K562 (cell line): ENCODE data around the gene SLC16A1. TPM values are rescaled to one million over a fixed set of nuclear protein-coding genes. Genes with fewer than 3 reads are reported as not detected.
A peak's percentile ranks its signal among the peaks of the same experiment; 100 is the strongest.

Source experiments
- ATF3 ChIP-seq, 2 experiments: fragments of 450-650 bp in 1 of 2; sonication (generic) in 1 of 2; formaldehyde crosslinking in 1 of 2; IDR thresholded peaks in 1 of 2; conservative IDR thresholded peaks in 1 of 2; 2 replicates each; pipeline versions ENCODE4 v1.6.1 to v1.8.1; 2016 to 2023; ENCODE audit warnings: mild to moderate bottlenecking in 2 of 2, moderate library complexity in 2 of 2, inconsistent platforms in 1 of 2, missing genetic modification reagents in 1 of 2
- CBX2 ChIP-seq: fragments of 200-600 bp; sonication (generic); IDR thresholded peaks from one replicate; pipeline ENCODE4 v1.6.1; 2012; ENCODE audit warnings: mild to moderate bottlenecking, low read length, inconsistent platforms; ENCODE audit not compliant: insufficient read depth, poor library complexity, severe bottlenecking
- ESRRA ChIP-seq: fragments of 450-650 bp; IDR thresholded peaks from 2 replicates; pipeline ENCODE4 v1.6.1; 2014; ENCODE audit warnings: low read depth, mild to moderate bottlenecking, moderate library complexity, borderline replicate concordance
- GATAD2A ChIP-seq: fragments of 450-650 bp; IDR thresholded peaks from 2 replicates; pipeline ENCODE4 v1.6.1; 2017
- MIER1 ChIP-seq: fragments of 450-650 bp; IDR thresholded peaks from 2 replicates; pipeline ENCODE4 v1.6.1; 2016; ENCODE audit warnings: antibody characterized with exemption, mild to moderate bottlenecking, low read depth
- NBN ChIP-seq: fragments of 450-650 bp; IDR thresholded peaks from 2 replicates; pipeline ENCODE4 v1.6.1; 2016; ENCODE audit warnings: low read depth, mild to moderate bottlenecking
- NFIC ChIP-seq: fragments of 450-650 bp; IDR thresholded peaks from 2 replicates; pipeline ENCODE4 v1.6.1; 2017; ENCODE audit warnings: mild to moderate bottlenecking, inconsistent platforms
- NONO ChIP-seq, 2 experiments: fragments of 200-400 bp in 1 of 2; fragments of 450-650 bp in 1 of 2; formaldehyde crosslinking in 1 of 2; IDR thresholded peaks; 2 replicates each; pipeline ENCODE4 v1.6.1; 2017; ENCODE audit warnings: low read depth in 2 of 2, mild to moderate bottlenecking in 2 of 2, moderate library complexity in 2 of 2, low read length in 1 of 2
- POLR2H ChIP-seq: IDR thresholded peaks from 2 replicates; pipeline ENCODE4 v1.6.1; 2016; ENCODE audit warnings: missing genetic modification characterization, low read depth, mild to moderate bottlenecking, control low read depth, missing compliant biosample characterization, moderate library complexity
- POLR3A ChIP-seq: IDR thresholded peaks from 2 replicates; pipeline ENCODE4 v1.6.1; 2011; ENCODE audit warnings: borderline replicate concordance, mild to moderate bottlenecking, moderate library complexity; ENCODE audit not compliant: insufficient read length, insufficient read depth; ENCODE audit errors: extremely low read depth
- RFX5 ChIP-seq: IDR thresholded peaks from 2 replicates; pipeline ENCODE4 v1.6.1; 2011; ENCODE audit warnings: low read depth, mild to moderate bottlenecking, improper control_type of control experiment, low read length
- TBP ChIP-seq: optimal IDR thresholded peaks from 2 replicates; pipeline ENCODE3; 2011; ENCODE audit warnings: low read depth, low read length, improper control_type of control experiment
- ZBED1 ChIP-seq: IDR thresholded peaks from 2 replicates; pipeline ENCODE4 v1.6.1; 2014
- ZC3H11A ChIP-seq: IDR thresholded peaks from 2 replicates; pipeline ENCODE4 v1.6.1; 2012; ENCODE audit warnings: low read depth, low read length, improper control_type of control experiment
- ZNF212 ChIP-seq: fragments of 450-650 bp; formaldehyde crosslinking; IDR thresholded peaks from 2 replicates; pipeline ENCODE4 v1.4.0; 2020; ENCODE audit warnings: mild to moderate bottlenecking
- polyA plus RNA-seq, 8 experiments: library from polyadenylated mRNA; depleted of rRNA in 4 of 8; stranded (reverse) in 5 of 8; unstranded in 3 of 8; fragments of >200 nt; fragmentation: Nextera tagmentation in 2 of 8; fragmentation: Illumina TruSeq in 1 of 8; extraction: Ambion mirVana in 2 of 8; extraction: Trizol in 1 of 8; gene quantifications; 2 replicates each; pipeline versions ENCODE4 v1.2.1 to v1.2.3, GENCODE V29; 2011 to 2014; ENCODE audit warnings: inconsistent platforms in 1 of 8, missing spikeins in 1 of 8
- total RNA-seq, 7 experiments: library from RNA; depleted of rRNA in 6 of 7; stranded (reverse); fragments of >200 nt in 6 of 7; fragmentation: Illumina TruSeq in 2 of 7; extraction: Trizol in 2 of 7; gene quantifications; 2 replicates each; pipeline versions ENCODE4 v1.2.1 to v1.2.3, GENCODE V29; 2011 to 2021; ENCODE audit warnings: low replicate concordance in 1 of 7
- TF ChIP-seq, protein P1 (sequence below): sonication (generic); formaldehyde crosslinking; IDR thresholded peaks from 2 replicates; pipeline ENCODE4 v1.8.1; 2023; ENCODE audit warnings: missing genetic modification reagents, mild to moderate bottlenecking, borderline replicate concordance
- TF ChIP-seq, protein P2 (sequence below): sonication (generic); formaldehyde crosslinking; IDR thresholded peaks from 2 replicates; pipeline ENCODE4 v1.4.0; 2020; ENCODE audit warnings: mild to moderate bottlenecking, missing genetic modification reagents
- TF ChIP-seq, protein P3 (sequence below): IDR thresholded peaks from 2 replicates; pipeline ENCODE4 v1.6.1; 2011; ENCODE audit not compliant: insufficient read length; ENCODE audit errors: extremely low read depth

Gene SLC16A1
- total and polyA plus RNA-seq, 9 of the 15 experiments (the other 6 are each of a cell fraction or from before 2014, with no cell fraction given): 73.1 to 244 (median 117) TPM

DNA sequence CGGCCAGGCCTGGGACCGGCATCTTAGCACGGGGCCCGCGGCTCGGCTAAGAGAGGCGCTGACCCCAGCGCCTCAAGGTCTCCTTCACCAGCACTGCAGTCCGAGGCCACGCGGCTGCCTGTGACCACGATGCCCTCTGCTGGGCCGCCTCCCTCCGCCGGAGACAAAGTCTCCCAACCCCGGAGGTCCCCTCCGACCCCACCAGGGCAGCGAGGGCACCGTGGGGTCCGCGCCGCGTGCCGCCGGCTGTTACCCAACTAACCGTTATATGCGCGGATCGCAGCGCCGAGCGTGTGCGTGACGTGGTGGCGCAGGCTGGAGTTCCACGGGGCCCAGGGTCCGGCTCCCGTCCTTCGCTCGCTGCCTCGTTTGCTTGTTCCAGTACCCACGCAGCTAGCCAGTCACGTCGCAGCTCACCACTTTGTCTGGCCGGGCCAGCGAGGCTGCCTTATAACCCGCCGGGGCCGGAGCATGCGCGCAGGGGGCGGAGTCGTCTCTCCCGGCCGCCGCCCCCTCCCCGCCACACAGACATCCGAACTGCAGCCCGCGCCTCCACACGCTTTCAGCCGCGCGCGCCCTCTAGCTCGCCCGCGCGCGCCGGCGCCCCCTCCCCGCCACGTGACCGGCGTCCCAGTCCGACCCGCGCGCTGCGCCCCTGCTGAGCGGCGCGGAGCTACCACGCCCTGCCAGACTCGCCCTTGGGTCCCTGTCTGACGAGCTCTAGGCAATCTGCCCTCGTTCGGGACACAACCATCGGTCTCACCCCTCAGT is at the start of gene SLC16A1 (continued):
- TF ChIP-seq, protein P1, sequence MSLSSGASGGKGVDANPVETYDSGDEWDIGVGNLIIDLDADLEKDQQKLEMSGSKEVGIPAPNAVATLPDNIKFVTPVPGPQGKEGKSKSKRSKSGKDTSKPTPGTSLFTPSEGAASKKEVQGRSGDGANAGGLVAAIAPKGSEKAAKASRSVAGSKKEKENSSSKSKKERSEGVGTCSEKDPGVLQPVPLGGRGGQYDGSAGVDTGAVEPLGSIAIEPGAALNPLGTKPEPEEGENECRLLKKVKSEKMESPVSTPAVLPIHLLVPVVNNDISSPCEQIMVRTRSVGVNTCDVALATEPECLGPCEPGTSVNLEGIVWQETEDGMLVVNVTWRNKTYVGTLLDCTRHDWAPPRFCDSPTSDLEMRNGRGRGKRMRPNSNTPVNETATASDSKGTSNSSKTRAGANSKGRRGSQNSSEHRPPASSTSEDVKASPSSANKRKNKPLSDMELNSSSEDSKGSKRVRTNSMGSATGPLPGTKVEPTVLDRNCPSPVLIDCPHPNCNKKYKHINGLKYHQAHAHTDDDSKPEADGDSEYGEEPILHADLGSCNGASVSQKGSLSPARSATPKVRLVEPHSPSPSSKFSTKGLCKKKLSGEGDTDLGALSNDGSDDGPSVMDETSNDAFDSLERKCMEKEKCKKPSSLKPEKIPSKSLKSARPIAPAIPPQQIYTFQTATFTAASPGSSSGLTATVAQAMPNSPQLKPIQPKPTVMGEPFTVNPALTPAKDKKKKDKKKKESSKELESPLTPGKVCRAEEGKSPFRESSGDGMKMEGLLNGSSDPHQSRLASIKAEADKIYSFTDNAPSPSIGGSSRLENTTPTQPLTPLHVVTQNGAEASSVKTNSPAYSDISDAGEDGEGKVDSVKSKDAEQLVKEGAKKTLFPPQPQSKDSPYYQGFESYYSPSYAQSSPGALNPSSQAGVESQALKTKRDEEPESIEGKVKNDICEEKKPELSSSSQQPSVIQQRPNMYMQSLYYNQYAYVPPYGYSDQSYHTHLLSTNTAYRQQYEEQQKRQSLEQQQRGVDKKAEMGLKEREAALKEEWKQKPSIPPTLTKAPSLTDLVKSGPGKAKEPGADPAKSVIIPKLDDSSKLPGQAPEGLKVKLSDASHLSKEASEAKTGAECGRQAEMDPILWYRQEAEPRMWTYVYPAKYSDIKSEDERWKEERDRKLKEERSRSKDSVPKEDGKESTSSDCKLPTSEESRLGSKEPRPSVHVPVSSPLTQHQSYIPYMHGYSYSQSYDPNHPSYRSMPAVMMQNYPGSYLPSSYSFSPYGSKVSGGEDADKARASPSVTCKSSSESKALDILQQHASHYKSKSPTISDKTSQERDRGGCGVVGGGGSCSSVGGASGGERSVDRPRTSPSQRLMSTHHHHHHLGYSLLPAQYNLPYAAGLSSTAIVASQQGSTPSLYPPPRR: no peak; the same call in 1 of the 2 replicates
- TF ChIP-seq CBX2 (no peak), ESRRA (peak; percentile 90), ZNF212 (no peak), MIER1 (no peak), NFIC (peak; percentile 73), NBN (peak; percentile 88), TBP (peak; percentile 99), ZC3H11A (0 out of 2 replicates have a peak, but pooled peaks have one; percentile 42), POLR2H (peak; percentile 98), POLR3A (no peak), RFX5 (no peak), GATAD2A (peak; percentile 97), ATF3 (IDR thresholded peaks at IDR 0.05) (no peak), ATF3 (CRISPR knock-in tag; conservative IDR thresholded peaks at IDR 0.05) (peak; percentile 24; the same call in 1 of the 2 replicates), NONO (IDR thresholded peaks at IDR 0.05; ENCODE audit: low read depth in 2 of 2, low read length in 1 of 2) (peak; percentile 73 to 94), ZBED1 (no peak)
- TF ChIP-seq, protein P2, sequence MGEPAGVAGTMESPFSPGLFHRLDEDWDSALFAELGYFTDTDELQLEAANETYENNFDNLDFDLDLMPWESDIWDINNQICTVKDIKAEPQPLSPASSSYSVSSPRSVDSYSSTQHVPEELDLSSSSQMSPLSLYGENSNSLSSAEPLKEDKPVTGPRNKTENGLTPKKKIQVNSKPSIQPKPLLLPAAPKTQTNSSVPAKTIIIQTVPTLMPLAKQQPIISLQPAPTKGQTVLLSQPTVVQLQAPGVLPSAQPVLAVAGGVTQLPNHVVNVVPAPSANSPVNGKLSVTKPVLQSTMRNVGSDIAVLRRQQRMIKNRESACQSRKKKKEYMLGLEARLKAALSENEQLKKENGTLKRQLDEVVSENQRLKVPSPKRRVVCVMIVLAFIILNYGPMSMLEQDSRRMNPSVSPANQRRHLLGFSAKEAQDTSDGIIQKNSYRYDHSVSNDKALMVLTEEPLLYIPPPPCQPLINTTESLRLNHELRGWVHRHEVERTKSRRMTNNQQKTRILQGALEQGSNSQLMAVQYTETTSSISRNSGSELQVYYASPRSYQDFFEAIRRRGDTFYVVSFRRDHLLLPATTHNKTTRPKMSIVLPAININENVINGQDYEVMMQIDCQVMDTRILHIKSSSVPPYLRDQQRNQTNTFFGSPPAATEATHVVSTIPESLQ (CRISPR knock-in tag): no peak; the same call in 1 of the 2 replicates
- TF ChIP-seq, protein P3, sequence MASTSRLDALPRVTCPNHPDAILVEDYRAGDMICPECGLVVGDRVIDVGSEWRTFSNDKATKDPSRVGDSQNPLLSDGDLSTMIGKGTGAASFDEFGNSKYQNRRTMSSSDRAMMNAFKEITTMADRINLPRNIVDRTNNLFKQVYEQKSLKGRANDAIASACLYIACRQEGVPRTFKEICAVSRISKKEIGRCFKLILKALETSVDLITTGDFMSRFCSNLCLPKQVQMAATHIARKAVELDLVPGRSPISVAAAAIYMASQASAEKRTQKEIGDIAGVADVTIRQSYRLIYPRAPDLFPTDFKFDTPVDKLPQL: peak; percentile 54
